H1 (cell line): ENCODE data around the gene C12orf42.

Experiments used
- HDAC2 ChIP-seq, 2 experiments: fragments of 300-600 bp in 1 of 2; sonication (generic) in 1 of 2; IDR thresholded peaks; 2 replicates each; pipeline ENCODE4 v1.6.1; 2011 to 2012; ENCODE audit warnings: low read depth in 2 of 2, low read length in 2 of 2, mild to moderate bottlenecking in 2 of 2, moderate library complexity in 2 of 2, borderline replicate concordance in 1 of 2, inconsistent platforms in 1 of 2
- TF ChIP-seq, protein P1 (sequence below): IDR thresholded peaks from 2 replicates; pipeline ENCODE4 v1.6.1; 2012; ENCODE audit warnings: inconsistent platforms

DNA sequence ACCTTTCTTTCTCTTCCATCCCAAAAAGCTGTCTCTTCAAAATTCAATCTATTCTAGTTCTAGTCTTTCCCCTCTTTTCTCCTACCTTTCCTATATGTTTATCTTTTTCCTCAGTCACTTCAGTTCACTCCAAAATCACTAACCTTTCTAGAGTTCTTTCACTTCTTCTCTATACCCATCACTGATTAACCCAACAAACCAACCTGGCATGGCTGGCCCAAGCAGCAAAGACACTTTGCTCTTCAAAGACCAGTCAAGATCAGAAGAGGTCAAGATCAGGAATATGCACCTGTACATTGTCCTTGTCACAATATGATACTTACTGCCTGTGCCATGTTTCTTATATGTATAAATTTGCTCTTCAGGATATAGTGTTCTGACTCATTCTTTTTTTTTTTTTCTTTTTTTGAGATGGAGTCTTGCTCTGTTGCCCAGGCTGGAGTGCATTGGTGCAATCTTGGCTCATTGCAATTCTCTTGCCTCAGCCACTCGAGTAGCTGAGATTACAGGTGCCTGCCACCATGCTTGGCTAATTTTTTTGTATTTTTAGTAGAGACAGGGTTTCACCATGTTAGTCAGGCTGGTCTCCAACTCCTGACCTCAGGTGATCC lies 112.9 kb downstream of the C12orf42 start:
- TF ChIP-seq, protein P1, sequence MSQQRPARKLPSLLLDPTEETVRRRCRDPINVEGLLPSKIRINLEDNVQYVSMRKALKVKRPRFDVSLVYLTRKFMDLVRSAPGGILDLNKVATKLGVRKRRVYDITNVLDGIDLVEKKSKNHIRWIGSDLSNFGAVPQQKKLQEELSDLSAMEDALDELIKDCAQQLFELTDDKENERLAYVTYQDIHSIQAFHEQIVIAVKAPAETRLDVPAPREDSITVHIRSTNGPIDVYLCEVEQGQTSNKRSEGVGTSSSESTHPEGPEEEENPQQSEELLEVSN = no peak
- no peak for TF ChIP-seq HDAC2 (IDR thresholded peaks at IDR 0.05; ENCODE audit: borderline replicate concordance in 1 of 2, low read depth in 2 of 2, low read length in 2 of 2)
